Esophagus mucosa (tissue), 1 donor: ENCODE results near the gene FLT1. TPM values are rescaled to one million over a fixed set of nuclear protein-coding genes. Genes with fewer than 3 reads are reported as not detected.

Experiments
- ATAC-seq: fragments of 200-7000 bp; cut with Tn5 transposase; one replicate; pipeline ENCODE4 v1.9.1; 2020
- total RNA-seq: library from RNA; stranded (reverse); gene quantifications from one replicate; pipeline ENCODE4 v1.2.4, GENCODE V29; 2023
- donor health status: DM: yes; HTN: yes; CAD: no.

FLT1 gene
- total RNA-seq, 1 donor from 2014 or later = 5.3 TPM

DNA sequence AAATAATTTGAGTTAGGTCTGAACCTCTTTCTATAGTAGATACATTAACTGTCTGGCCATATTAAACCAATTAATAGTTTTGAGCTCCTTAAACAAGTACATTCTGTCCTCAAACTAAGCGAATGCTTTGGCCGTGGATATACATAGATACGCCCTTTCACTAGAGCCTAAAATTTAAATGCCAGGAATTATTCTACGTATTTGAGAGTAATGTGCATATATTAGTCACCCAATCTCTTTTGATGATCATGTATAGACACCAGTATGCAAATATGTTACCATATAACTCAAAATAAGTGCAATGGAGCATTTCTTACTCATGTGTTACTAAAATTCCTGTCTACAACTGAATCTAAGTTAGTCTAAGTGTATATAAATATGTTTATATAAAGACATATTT, 70.4 kb downstream of the FLT1 start:
- no peak for ATAC-seq

DNA sequence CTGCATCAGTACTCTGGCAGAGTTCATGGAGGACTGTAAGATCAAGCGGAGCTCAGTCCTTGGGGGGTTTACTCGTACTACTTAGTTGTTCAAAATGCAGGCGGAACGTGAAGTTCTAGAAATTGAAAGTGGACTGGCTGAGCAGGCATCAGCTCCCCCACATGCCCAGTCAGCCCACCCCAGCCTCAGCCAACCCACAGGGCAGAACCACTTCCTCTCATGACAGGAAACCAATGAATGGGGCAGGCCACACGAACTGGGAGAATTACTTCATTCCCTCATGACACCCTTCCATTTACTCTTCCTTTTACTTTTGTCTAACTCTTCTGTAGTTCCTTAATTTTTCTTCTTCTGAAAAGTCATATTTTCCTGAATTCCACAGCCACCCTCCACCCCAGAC, 71.9 kb downstream of the FLT1 start:
- ATAC-seq = peak; percentile 29

DNA sequence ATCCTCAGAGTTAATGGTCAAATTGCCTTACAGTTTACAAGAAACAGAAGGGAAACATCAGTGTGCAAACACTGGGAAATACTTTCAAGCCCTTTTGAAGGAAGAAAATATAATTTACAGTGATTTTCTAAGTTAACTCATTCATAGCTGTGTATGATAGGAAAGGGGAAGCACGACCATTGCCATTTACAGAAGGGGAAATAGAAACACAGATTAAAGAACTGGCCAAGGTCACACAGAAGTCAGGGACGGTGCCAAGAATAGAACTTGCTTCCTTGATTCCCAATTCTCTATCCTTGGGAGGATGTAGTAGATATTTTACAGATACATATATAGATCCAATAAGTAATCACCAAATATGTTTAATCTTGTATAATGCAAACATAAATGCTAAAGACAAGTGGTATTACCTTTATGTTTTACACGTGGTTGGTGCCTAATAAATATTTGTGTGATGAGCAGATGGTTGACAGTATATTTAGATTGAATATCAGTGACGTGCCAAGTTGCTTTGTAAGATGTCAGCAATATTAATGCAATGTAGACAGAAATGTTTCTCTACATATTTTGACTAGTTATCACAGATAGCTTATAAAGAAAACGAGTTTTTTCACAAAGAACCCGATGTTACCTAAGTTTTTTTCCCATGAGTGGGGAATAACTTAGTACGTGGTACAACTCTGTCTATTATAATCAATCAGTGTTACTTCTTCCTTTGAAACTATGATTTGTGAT, 73.1 kb downstream of the FLT1 start:
- no peak for ATAC-seq

DNA sequence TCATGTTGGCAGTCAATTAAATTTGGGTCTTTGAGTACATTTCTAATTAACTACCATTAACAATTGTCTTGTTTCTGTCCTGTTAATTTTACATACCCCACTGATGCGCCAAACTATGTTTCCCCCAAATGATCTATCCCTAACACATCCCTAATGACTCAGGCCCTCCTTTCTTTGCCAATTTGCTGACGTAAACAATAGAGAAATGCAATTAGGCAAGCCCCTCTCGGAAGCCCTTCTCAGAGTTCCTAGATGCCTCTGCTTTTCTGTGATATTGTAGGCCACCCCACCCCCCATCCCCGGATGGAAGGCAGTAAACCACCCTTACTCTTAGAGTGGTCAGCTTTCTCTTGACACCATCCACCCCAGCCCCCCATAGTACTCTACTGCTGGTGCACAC, 74.2 kb downstream of the FLT1 start:
- ATAC-seq = no peak

DNA sequence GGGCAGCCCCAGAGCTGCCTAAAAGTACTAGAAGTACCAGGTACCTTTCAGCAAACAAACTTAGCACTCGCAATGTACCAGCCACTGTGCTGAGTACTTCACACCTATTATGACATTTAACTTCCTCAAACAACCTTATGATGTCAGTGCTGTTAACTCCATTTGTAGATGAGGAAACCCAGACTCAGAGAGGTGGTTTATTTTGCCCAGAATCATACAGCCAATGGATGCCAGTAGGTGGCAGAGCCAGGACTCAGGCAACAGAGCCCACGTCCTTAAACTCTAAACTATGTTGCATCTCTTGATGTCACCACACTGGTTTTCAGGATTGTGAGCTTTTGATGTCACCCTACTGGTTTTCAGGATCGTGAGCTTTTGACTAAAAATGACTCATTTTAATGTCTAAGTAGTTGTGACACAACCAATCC, 78.9 kb downstream of the FLT1 start:
- ATAC-seq = no peak

DNA sequence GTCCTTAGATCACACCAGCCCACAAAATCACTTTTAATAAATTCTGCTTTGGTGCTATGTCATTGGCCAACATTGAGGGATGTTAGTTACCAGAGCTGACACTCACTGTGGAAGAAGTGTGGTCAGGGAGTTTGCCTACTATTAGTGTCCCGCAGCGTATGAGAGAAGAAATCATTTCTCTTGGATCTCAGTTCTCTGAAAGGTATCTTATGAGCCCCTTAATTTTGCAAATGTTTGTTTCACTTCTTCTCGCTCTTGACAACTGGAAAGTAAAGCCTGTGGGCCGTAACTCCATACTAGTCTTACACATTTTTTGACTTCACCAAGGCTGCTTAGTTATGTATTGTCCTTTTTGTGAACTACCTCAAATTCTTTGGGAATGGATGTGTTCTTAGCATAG, 80.9 kb downstream of the FLT1 start:
- no peak for ATAC-seq

DNA sequence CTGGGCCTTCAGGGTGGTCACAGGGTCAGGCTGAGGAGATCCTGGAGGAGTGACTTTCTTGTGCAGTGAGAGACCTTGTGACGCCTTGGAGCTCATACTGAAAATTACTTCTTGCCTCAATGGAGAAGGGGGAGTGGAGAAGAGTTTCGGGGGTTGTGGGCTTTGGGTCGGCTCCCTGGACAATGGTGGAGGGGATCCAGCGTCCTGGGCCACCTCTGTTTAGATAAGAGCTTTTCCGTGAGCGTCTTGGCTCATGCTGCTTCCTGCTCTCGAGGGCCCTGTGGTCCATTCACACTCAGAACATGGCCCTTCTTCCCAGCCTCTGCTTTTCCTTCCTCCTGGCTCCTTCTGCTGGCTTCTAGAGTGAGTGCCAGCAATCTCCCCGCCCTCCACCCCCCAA, 81.9 kb downstream of the FLT1 start:
- ATAC-seq = no peak

DNA sequence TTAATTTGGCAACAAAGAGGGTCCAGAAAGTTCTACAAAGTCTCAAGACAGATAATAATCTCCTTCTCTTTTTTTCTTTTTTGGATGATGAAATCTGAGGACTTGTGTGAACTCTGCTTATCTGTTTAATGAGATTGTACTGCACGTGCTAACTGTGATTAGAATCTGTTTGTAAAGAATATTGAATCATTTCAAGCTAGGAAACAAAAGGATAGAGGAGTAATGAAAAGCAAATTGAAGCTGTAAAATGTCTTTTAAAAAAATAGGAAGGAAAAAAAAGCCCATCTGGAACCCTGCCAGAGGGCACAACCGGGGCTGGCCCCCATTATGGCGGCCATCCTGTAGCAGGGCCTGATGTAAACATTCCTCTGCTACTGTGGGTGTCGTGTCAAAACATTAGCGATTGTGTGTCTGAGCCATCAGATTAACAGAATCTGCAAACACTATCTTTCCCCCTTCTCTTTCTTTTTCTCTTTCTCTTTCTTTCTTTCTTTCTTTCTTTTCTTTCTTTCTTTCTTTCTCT, 83.0 kb downstream of the FLT1 start:
- ATAC-seq = no peak

DNA sequence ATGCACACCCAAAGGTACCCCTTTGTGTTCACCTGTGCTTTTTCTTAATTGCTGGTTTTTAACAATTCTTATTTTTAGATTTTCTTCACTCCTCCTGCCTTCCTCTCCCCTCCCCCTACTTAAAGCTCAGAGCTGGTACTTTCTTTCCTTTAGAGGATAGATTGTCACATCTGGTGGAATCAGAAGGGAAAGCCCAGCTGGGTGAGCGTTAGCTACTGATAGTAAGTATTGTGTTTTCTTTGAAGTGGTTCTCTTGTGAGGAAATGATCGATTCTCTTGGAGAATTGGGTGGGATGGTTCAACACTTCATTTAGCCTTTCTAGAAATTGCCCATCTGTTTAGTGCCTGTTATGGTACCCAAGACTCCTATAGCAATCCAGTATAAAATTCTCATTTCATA, 84.8 kb downstream of the FLT1 start:
- no peak for ATAC-seq

DNA sequence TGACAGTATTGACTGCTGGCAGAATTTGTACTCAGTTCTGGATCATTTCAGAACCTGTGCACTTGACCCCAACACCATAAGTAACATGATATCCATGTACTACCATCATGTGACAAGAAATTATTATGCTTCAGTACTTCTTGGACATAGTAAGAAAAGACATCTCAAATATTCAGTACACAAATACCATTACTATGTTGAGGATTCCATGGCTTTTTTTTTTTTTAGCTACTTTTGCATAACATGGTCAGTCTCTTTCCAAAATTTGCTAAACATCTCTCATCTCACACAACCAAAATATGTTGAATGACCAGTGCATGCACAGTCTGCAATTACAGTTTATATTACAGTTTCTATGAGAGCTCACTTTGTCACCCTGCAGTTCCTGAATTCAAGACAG, 85.3 kb downstream of the FLT1 start:
- no peak for ATAC-seq

DNA sequence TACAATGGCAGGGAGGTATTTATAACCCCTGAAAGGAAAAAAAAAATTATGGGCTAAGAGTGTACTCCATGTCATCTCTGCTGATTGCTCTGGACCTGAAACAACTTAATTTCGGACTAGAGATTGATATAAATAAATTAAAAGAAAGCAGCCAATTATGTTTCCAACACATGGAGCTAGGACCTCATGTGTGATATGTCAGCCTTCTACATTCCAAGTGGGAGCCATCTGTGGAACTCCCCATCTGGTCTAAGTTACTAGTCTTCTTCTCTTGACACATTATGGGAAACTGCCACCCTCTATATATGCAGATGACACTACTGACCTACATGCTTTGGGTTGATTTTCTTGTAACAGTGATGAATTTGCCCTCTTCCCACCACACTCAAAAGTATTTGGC, 86.1 kb downstream of the FLT1 start:
- no peak for ATAC-seq

DNA sequence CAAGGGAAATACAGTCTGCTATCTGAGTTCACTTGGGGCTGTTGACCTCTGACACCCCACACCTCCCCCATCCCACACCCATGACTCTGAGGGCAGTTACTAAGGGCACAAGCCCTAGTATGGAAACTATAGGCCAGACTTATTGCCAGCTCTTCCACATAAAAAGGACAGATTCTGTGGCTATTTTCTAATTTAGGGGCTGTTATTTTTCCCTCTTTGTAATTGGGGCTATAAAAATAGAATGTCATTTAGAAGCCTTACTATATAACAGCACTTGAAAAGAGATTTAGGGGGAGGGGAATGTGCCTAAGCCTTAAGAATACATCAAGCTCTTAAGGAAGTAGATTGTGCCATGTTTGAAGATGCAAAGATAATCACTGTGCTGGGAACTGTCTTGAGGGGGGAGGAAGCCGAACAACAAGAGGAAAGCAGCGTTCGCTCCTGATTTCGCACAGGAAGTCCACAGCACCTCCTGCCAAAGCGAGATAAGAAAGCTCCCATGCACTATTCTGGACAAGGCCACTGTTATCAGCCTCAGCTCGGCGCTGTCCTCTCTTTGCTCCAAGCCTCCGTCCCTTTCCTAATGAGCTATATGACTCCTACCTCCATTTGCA, 86.6 kb downstream of the FLT1 start:
- peak; percentile 76 for ATAC-seq

DNA sequence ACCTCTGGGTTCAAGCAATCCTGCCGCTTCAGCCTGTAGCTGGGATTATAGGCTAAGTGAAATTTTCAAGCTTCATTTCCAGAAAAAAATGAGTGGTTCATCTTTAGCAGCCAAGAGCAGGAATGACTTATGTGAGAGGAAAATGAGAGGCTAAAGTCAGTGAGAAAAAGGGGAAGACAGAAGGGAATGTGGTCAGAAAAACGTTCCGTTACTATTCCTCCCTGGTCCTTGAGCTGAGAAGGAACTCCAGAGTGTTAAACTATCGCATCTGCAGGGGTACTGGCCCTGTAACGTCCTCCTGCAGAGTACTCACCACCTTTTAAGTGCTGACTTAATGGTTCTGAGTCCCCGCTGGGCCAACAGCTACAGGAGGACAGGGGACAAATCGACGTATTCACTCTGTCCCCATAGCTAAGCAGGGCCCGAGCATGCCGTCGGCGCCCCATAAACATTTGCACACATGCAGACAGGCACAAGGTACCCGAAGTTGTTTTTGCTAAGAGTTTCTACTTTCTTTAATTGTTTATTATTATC, 88.1 kb downstream of the FLT1 start:
- no peak for ATAC-seq

DNA sequence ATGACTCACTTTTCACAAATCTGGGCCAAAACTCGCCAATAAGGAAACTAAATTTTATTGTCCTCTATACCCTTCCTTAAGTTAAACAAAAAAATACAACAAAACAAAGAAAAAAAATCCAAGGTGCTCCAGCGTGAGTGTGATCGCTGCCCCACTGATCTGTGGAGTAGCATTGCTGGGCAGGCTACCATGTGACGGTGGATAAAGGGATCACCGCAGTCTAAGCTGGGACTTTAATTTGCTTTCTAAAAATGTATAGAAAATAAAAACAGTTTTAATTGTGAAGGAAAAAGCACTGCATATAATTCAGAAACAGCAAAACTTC, 92.9 kb downstream of the FLT1 start:
- no peak for ATAC-seq

DNA sequence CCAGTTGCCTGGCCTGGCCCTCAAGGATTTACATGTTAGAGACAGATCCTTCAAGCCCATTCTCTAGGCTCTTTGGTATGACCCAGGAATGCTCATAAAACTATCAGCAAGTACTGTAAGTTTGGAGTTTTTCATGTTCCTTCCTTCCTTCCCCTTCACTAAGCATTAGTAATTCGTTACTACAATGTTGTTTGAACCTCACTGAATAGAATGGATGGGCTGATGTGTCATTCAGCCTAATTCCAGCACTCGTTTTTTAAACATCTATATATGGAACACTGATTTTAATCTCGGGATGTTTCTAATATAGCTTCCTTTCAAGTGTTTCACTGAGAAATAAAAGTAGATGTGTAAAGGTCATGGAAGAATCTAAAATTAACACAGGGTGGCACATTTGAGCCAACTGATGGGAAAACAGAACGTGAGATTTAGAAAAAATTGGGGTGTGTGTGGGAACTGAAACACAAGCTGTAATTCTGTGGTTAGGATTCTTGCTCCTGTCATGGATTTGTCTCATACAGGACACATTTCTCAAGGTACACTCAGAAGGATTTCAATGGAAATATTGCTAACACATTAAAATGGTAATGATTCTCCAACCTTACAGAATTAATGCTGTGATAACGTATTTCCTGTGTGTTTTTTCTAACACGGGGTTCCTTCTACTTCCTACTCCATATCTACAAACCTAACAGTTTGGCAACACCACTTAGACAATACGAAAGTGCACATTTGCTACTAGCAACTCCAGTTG, 93.4 kb downstream of the FLT1 start:
- ATAC-seq = no peak

DNA sequence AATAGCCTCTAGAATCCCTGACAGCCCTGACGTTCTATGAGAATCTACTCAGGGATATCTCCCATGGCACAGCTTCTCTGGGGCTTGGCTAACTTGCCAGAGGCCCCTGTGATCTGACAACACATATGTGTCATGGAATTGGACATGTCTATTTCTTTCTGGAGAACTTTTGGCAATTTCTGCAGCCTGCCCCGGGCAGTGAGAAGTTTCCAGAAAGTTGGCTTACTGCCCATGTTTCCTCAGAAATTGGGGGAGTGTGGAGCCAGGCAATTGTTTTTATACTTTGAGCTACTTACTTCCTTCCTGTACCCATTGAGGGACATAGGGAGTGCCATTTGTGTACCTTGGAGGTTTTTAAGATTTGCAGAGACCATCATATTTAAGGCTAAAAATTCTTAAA, 98.9 kb downstream of the FLT1 start:
- no peak for ATAC-seq

DNA sequence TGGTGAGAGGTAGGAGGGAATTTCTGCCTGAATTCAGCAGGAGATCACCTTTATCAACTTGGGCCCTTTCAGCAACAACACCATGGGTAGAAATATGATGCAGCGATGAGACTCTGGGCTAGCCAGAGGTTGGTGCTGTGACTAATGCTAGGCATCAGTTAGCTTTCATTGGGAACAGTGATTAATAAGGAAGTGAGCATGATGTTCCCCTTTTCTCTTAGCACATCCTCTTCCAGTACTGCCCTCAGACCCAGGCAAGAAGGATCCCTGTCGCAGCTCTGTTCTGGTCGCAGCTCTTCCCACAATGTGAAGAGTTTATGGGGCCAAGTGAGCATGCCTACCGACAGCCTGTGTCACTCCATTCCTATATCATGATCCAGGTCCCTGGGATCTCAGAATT, 100.5 kb downstream of the FLT1 start:
- peak; percentile 29 for ATAC-seq

DNA sequence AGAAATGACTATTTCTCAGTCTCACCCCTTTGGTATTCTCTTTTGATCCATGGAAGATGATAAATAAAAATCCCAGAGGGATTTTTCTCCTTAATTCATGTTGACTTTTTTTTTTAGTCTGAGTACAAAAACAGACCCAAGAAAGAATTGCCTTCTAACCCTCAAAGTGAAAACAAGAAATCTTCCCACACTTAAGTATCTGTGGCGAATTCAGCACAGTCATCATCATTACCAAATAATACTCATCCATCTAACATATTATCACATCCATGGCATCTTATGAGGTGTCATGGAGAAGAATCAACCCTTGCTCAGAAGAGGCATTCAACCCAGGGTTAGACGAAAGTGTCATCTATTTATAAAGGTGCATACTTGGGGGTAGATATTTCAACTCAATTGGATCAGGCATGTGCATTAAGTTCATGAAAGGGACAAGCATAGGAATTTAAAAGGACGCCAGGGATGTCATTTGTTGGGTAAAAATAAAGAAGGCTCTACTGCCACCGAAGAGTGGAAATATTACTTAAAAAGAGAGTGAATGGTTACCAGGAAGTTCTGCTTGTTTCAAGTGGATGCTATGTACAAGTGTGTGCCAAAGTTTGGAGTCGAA, 101.9 kb downstream of the FLT1 start:
- ATAC-seq = no peak

DNA sequence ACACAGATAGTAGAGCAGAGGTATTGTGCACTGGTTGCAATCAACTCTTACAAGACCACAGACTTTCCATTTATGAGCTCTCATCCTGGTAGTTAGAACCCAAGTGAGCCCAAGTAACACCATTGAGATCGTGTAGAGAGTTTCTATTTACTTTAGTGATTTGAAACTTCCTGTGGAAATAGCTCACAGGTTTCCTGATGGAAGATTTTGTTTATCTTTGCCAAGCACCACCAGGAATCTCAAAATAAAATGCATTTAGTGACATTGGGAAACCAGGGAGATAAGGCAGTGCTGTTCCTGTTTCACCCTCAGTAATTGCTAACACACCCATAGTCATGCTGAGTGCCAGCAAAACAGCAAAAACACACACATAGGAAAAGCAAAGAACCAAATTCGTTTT, 102.5 kb downstream of the FLT1 start:
- ATAC-seq = no peak

DNA sequence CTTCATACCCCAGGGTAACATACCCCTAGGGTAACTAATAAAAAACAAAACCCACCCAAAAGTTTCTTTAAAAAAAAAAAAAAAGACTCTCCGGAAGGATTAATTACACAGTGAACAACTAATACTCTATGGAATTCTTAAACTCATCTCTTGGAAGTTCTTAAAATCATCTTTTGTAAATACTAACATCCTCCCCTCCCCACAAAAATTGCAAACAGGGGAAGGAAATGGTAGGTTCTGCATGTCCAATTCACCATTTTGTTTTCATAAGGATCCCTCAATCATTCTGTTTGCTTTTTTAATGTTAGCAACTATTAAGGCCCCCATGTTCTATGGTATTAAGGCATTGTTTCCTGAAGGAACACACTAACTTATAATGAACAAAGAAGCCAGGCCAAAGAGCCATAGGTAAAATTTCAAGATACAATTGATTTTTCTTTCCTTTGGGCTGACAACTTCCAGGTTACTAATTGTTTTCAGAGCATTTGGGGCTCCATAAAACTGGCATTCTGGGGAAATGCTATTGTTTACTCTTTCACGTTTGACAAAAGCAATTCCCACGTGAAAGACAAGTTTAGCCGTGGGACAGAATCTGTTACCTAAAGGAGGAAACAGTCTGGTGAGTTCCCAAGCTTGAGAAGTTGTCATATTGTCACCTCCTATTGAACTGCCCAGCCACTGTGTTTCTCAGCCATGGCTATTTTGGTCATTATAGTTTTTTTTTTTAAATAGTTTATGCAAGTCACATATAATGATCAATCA, 107.0 kb downstream of the FLT1 start:
- no peak for ATAC-seq

DNA sequence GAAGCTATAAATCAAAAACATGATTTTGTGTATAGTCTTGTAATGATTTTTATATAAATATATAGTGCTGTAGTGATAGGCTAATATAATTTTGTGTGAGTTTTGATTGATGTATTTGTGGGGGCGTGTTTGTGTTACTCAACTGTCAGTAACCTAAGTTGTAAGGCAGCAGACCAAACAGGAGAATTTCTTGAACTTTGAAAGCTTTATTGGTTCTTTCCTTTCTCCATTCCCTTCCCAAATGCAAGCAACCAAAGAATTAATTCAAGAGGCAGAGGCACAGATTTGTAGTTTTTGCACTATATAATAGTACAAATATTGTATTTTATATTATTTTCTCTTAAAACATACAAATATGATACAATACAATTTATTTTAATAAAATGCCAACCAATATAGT, 109.6 kb downstream of the FLT1 start:
- no peak for ATAC-seq

DNA sequence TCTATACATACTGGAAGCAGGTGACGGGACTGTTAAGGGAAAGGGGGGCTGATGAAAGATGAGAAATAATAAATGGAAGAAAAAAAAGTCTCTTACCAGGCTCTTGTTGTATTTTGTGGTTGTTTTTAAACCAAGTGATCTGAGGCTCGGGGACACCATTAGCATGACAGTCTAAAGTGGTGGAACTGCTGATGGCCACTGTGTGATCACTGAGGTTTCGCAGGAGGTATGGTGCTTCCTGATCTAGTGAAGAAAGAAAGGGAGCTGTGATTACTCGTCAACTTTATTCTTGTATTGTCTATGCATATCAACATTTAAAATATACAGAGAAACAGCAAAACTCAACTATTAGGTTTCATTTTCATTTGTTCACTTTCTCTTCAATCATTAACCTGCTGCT, 110.1 kb downstream of the FLT1 start:
- no peak for ATAC-seq
